ENCODE results near the gene PANK2.
"Not testable (repeated sequence)": the region's sequence is repeated elsewhere in the genome, so short reads cannot be mapped to it uniquely, and the experiment has no call there.

PANK2 gene

DNA sequence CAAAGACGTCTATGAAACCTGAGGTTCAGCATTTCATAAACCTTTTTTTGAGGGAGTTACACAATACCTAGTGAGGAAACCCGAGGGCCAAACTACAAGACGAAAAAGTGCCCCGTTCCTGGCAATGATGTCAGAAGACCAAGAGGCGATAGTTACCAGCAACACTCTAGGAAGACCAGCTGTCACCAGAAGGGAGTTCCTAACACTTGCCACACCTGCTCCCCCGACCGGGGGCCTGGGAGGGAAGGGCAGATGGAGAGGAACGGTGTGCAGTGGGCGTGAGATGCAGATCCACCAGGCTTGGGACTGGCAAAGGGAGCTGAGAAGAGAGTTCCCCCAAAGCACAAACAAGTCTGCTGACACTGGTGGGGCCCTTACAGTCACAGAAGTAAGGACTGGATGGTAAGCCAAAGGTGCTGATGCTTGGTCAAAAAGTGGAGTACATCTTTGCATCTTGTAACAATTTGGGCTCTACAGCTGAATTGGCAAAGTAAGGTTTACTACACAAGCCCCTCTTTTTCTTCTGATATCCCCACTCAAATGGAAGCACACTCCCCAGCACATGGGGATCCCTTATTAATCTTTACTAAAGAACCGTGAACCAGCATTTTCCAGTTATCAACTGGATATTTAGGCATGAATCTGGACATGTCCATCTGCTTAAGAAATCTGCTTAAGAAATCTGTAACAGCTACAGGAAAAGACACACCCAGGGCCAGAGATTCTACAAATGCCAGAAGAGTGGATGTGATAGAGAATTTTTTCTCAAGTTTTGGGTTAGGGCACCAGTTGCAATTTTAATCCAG, 38.5 kb downstream of the PANK2 start:
- no peak for DNase-seq (ENCODE audit: low read depth in 2 of 2)

DNA sequence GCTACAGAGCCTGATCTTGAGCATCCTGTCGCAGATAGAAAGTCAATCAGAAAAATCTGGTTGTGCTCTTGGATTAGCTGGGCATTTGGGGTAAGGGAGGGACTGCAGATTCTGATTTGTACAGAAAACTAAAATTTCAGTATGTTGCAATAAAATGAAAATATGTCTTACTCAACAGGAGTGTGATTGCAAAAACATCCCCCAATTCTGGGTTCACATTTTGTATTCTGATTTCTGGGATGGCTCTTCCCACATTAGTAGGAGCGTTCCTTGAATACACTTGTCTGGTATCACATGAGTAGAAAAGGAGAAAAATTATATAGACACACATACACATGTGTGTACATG, 40.5 kb downstream of the PANK2 start:
- no peak for DNase-seq (ENCODE audit: low read depth in 2 of 2)

DNA sequence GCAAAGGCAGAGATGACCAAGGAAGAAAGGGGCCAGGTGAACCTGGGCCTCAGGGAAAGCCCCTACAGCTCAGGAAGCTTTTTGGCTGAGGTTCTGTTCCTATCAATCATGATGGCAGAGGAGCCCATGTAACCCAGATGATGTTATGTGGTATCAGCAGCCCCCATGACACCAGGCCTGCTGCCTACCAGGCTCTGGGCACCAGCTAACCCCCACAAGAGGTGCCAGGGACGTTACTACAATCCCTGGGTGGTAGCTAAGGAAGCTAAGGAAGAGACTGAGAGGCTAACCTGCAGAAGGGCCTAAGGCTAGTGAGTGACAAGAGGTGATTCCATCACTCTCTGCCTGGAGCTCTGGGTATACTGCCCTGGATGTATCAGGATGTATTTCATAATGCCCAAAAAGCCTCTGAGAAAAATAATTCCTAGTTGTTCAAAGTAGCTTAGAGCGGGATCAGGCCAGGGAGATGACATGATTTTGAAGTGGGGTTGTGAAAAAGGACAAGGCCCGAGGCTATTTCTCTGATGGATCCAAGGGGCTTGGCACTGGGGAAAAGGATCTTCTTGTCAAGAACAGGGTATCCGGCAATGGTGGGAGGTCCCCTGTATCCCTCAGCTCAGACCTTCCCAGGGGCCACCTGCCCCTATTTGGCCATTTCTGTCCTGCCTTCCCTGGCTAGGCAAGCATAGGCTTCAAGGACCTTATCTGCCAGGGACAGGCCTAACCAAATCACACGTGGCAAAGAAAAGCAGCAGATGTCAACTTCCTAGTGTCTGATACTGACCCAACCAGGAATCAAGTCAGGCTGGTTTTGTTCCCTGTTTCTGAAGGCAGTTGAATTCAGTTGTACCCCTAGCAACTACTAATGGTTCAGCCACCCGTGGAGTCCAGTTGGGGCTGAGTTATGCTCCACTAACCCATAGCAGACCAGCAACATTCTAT, 41.3 kb downstream of the PANK2 start:
- no peak for DNase-seq (ENCODE audit: low read depth in 2 of 2)

DNA sequence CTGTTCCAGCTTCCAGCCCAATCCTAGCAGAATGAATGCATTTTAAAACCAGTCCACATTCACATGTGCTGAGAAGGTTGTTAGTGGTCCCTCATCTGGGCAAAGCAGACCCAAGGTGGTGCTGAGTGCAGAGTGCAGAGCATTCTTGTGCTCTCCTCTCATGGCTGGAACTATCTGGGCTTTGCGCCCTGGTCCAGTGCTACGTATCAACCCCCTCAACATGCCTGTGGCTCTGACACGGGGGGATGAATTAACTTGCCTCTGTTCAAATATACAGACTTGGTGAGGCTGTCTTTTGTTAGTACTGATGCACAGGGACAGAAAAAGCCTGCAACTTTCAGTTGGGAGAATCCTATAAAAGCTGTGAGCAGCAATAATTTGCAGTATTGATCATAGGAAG, 42.5 kb downstream of the PANK2 start:
- no peak for DNase-seq (ENCODE audit: low read depth in 2 of 2)

DNA sequence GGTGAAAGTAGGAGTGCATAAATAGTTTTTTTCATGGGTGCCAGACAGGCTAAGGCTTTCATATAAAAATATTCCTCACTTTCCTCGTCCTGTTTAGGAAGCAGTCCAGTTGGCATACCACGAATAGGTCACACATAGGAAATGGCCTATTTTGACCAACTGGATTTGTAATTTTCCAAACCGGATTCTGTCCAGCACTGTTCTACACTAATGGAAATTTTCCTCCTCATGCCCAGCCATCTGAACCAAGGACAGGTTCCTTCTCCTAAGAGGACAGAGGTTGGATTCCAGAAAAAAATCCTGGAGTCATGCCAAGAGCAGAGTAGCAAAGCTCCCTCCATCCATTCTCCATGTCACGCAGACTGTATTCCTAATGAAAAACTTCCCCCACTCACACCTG, 43.1 kb downstream of the PANK2 start:
- no peak for DNase-seq (ENCODE audit: low read depth in 2 of 2)

DNA sequence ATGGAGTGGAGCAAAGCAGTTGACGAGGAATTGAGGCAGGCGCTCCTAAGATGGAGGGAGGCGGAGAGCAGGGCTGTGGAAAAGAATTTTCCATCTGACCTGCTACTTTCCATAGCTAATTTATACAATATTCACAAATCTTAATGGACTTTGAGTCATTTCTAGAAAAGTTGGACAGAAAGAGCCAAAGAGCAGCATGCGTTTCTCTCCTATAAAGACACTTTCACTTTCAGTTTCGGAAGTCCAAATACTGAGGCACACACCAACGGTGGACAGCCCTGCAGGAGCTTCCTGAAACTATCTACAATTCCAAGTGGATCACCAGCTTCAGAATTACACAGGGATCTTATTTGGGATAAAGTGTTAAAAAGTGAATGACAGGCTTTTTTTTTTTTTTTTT, 43.5 kb downstream of the PANK2 start:
- no peak for DNase-seq (ENCODE audit: low read depth in 2 of 2)

DNA sequence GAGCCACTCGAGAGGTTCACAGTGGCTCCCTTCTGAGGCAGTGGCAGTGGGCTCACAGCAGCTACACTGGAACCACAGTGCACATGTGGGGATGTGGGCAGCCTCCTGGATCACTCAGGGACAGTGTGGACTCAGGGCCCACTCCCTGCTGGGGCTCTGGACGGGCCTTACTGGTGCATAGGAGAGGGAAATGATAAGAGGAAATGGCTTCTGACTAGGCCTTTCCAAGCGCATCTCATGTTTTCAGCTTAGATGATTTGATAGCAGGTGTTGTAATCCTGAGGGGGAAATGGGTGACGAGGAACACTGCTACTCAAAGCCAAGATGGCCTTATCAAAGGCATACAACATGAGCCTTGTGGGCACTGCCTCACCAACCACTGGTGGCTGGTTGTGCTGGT, 44.0 kb downstream of the PANK2 start:
- DNase-seq (ENCODE audit: low read depth in 2 of 2): no peak

DNA sequence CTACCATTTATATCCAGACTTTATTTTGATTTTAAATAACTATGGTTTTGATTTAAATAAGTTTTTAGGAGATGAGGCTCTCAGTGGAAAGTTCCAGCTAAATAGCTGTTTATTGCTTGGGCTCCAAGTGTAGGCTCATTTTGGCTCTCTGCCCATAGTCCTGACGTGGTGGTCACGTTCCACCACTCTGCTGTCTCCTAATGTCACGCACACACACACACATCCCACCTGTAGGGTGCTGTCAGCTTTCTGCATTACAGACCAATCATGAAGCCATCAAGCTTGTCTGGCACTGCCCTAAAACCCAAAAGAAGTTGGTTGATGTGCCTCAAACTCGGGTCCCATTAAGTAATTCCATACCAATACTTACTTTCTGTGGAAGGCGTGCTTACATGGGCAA, 45.4 kb downstream of the PANK2 start:
- no peak for DNase-seq (ENCODE audit: low read depth in 2 of 2)

DNA sequence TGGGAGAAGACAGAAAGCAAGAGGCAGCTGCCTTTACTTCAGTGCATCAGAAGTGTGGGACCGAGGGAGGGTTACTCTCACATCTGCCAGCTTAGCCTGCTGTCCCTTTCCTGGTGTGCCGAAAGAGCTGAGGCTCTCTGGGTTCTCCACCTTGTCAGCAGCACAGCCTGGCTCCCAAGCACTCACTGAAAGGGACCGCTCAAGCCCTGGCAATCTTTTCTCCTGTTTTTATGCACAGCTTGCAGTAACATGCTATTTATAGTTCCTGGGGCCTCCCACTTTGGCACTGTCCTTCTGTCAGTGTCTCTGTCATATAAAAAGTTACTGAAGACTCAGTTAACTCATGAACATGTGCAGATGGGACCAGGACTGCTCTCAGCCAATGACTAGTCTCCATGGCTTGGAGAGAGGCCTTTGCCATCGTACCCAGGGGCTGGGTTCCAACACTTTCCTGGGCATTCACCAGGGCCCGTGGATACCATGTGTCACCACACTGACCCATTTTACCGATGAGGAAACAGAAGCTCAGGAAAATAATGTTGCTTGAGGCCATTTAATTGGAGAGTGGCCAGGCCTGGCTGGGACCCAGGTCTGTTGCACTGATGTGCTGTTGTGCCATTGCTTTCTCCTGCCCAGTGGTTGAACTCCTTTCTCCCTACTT, 46.2 kb downstream of the PANK2 start:
- DNase-seq (ENCODE audit: low read depth in 2 of 2): no peak

DNA sequence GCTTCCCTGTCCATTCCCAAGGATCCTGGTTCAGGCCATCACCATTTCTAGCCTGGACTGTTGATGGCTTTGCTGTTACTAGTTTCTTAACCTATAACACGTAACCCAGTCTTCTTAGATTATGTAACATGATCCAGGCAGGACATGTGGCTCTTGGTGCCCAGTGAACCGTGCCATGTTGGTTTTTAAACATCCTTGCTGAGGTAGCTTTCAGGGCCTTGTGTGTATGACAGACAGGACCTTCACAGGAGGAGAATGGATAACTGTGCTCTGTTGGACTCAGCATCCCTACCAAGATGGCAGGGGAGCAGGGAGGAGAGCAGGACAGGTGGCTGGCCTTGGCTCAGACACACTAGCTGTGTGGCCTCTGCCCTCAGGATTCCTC, 46.8 kb downstream of the PANK2 start:
- no peak for DNase-seq (ENCODE audit: low read depth in 2 of 2)

DNA sequence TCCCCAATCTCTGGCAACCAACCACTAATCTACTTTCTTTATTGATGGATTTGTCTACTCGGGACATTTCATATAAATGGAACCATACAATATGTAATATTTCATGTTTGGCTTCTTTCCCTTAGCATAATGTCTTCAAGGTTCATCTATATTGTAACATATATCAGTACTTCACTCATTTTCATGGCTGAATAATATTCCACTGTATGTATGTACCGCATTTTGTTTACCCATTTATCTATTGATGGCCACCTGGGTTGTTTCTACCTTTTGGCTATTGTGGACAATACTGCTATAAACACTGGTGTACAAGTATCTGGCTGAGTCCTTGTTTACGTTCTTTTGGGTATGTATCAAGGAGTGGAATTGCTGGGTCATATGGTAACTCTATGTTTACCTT, 48.4 kb downstream of the PANK2 start:
- no peak for DNase-seq (ENCODE audit: low read depth in 2 of 2)

DNA sequence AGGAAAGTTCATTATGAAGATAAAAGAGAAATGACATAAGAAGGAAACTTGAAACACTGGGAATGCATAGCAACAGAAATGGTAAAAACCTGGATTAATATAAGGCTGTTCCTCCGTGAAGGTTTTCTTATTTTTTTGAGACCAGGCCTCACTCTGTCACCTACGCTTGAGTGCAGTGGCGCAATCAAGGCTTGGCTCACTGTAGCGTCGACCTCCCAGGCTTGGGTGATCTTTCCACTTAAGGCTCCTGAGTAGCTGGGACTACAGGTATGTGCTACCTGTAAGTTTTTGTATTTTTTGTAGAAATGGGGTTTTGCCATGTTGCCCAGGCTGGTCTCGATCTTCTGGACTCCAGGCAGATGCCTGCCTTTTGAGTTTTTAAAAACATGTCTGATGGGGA, 51.7 kb downstream of the PANK2 start:
- DNase-seq (ENCODE audit: low read depth in 2 of 2): no peak

DNA sequence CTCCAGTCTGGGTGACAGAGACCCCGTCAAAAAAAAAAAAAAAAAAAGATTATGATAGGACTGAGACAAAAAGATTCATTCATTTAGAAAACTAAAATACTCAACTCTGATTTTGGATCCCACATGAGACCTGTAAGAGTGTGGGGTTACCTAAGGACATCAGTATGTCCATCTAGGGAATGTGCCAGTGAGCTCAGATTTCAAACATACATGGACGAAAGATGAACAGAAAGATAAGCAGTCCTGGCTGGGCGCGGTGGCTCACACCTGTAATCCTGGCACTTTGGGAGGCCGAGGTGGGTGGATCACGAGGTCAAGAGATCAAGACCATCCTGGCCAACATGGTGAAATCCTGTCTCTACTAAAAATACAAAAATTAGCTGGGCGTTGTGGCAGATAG, 57.5 kb downstream of the PANK2 start:
- not testable (repeated sequence) for DNase-seq (ENCODE audit: low read depth in 2 of 2)

DNA sequence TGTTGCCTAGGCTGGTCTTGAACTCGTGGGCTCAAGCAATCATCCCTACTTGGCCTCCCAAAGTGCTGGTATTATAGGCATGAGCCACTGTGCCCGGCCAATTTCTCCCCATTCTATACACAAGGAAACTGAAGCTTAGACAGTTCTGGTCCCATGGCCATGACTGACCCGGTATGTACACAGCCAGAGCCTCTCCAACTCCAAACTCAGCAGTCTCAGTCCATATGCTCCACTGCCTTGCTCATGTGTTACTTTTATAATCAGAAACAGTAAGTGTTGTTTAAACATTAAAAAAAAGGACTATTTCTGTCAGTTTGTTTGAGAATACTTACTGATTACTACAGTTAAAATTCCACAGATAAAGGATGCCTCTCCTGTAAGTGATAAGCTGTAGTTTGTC, 75.5 kb downstream of the PANK2 start:
- DNase-seq (ENCODE audit: low read depth in 2 of 2): no peak

DNA sequence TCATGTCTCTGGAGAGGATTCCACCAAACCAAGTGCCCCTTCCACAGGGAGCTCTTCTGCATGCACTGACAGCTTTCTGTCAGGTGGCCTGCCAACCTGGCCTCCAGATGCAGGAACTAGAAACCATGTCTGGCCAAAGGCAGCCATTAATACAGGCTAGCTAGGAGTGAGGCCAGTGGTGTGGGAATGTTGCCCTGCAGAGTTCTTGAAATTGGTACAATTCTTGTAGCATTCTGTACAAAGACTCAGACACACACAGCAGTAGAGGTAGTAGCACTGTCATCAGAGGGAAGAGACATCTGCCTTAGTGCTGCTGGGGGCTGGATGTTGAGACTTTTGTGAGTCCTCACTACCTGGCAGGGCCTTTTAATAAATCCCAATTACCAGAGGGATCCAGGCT, 77.4 kb downstream of the PANK2 start:
- DNase-seq (ENCODE audit: low read depth in 2 of 2): no peak

DNA sequence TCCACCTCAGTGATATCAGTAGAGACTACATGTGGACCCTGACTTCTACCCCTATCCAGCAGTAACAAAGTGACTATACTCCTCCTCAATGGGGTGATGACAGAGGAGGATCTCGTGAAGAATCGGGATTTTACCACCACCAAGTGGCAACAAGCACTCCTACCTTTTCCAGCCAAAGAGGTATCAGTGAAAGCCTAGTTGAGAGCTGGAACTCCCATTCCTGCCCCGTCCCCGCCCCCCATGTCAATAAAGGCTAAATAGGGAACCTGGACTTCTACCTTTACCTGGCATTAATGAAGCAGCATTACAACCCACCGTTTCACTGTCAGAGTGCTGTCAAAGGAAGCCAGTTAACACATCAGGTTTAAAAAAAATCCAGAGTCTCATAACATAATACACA, 80.8 kb downstream of the PANK2 start:
- DNase-seq (ENCODE audit: low read depth in 2 of 2): no peak

DNA sequence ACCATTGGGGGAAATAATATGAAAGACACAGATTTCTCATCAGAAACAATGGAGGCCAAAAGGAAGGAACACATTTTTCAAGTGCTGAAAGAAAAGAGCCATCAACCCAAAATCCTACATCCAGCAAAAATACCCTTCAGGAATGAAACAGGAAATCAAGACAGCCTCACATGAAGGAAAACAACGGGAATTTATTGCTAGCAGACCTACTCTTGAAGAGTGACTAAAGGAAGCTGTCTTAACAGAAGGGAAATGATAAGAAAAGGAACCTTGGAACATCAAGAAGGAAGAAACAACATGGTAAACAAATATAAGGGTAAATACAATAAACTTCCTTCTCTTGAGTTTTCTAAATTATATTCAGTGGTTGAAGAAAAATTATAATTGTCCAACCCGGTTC, 82.0 kb downstream of the PANK2 start:
- no peak for DNase-seq (ENCODE audit: low read depth in 2 of 2)

DNA sequence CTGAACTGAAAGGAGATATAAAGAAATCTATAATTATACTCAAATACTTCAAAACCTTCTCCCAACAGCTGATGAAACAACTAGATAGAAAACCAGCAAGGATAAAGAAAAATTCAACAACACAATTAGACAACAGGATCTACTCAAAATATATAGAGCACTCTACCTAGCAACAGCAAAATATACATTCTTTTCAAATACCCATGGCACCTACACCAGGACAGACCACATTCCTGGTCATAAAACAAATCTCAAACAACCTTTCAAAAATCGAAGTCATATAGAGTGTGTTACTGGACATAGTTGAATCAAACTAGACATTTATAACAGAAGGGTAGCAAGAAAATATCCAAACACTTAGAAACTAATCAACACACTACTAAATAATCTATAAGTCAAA, 83.0 kb downstream of the PANK2 start:
- DNase-seq (ENCODE audit: low read depth in 2 of 2): no peak

DNA sequence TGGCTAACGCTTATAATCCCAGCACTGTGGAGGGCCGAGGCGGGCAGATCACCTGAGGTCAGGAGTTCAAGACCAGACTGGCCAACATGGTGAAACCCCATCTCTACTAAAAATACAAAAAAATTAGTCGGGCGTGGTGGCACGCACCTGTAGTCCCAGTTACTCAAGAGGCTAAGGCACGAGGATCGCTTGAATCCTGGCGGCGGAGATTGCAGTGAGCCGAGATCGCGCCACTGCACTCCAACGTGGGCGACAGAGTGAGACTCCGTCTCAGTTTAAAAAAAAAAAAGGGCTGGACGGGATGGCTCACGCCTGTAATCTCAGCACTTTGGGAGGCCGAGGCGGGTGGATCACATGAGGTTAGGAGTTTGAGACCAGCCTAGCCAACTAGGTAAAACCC, 83.4 kb downstream of the PANK2 start:
- DNase-seq (ENCODE audit: low read depth in 2 of 2): not testable (repeated sequence)

DNA sequence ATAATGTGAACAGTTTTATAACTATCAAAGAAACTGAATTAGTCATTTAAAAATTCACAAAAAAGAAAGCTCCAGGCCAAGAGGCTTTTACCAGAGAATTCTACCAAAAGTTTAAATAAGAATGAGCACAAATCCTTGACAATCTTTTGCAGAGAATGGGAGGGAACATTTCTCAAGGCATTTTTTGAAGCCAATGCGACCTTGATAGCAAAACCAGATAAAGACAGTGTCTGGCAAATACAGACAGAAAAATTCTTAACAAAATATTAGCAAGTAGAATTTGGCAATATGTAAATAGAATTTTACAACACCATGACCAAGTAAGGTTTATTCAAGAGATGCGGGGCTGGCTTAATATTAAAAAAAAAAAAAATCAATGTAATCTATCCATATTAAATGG, 84.5 kb downstream of the PANK2 start:
- no peak for DNase-seq (ENCODE audit: low read depth in 2 of 2)

DNA sequence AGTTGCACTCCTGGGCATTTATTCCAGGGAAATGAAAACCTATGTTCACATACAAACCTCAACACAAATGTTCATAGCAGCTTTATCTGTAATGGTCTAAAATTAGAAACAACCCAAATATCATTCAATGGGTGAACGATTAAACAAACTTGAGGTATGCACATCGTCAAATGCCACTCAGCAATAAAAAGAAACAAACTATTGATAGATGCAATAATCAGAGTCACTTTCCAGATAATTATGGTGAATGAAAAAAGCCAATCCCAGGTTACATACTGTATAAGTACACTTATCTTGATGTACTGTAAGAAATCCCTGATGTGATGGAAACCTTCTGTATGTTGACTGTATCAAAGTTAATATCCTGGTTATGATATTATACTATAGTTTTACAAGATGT, 87.3 kb downstream of the PANK2 start:
- DNase-seq (ENCODE audit: low read depth in 2 of 2): no peak
